ENCODE data around the gene TSC22D3.
A peak's percentile ranks its signal among the peaks of the same experiment; 100 is the strongest.

Gene TSC22D3

GRCh38 chrX:107716118-107716684 lies 59.4 kb downstream of the TSC22D3 start (continued):
- TF ChIP-seq SNAI2 (CRISPR knock-in tag; IDR thresholded peaks at IDR 0.05), result no peak
- TF ChIP-seq ZNF565 (CRISPR knock-in tag; conservative IDR thresholded peaks at IDR 0.05; ENCODE audit: low read depth), result no peak
- TF ChIP-seq TOX (CRISPR knock-in tag; IDR thresholded peaks at IDR 0.05; ENCODE audit: borderline replicate concordance), result no peak

GRCh38 chrX:107715331-107716117 lies 60.1 kb downstream of the TSC22D3 start:
- ATAC-seq, result peak; percentile 10
- TF ChIP-seq ARNTL (CRISPR knock-in tag; IDR thresholded peaks at IDR 0.05; ENCODE audit: borderline replicate concordance, low read depth) (no peak), SNAI2 (CRISPR knock-in tag; IDR thresholded peaks at IDR 0.05) (no peak), PPARA (CRISPR knock-in tag; IDR thresholded peaks at IDR 0.05; ENCODE audit: borderline replicate concordance) (no peak)

GRCh38 chrX:107714206-107714891 lies 61.2 kb downstream of the TSC22D3 start:
- TF ChIP-seq ZC3H10 (CRISPR knock-in tag; IDR thresholded peaks at IDR 0.05) (no peak), ISL1 (CRISPR knock-in tag; IDR thresholded peaks at IDR 0.05) (no peak), ZNF70 (CRISPR knock-in tag; IDR thresholded peaks at IDR 0.05) (no peak), RARB (CRISPR knock-in tag; IDR thresholded peaks at IDR 0.05) (no peak)
- no peak for ATAC-seq

GRCh38 chrX:107713543-107714205 lies 61.9 kb downstream of the TSC22D3 start:
- TF ChIP-seq ZFP3 (CRISPR knock-in tag; IDR thresholded peaks at IDR 0.05), result no peak
- TF ChIP-seq ZNF8 (CRISPR knock-in tag; IDR thresholded peaks at IDR 0.05), result no peak
- TF ChIP-seq PATZ1 (CRISPR knock-in tag; IDR thresholded peaks at IDR 0.05; ENCODE audit: borderline replicate concordance), result no peak
- TF ChIP-seq ZFP30 (CRISPR knock-in tag; IDR thresholded peaks at IDR 0.05), result no peak
- no peak for ATAC-seq

GRCh38 chrX:107713203-107713542 lies 62.4 kb downstream of the TSC22D3 start:
- TF ChIP-seq TCF4 (CRISPR knock-in tag; IDR thresholded peaks at IDR 0.05; ENCODE audit: borderline replicate concordance), result no peak
- no peak for TF ChIP-seq SNAI2 (CRISPR knock-in tag; IDR thresholded peaks at IDR 0.05)
- TF ChIP-seq CREB5 (CRISPR knock-in tag; IDR thresholded peaks at IDR 0.05; ENCODE audit: low read depth), result no peak
- no peak for TF ChIP-seq BACH2 (CRISPR knock-in tag; IDR thresholded peaks at IDR 0.05; ENCODE audit: borderline replicate concordance)
- no peak for TF ChIP-seq PPARA (CRISPR knock-in tag; IDR thresholded peaks at IDR 0.05; ENCODE audit: borderline replicate concordance)
- TF ChIP-seq ZNF70 (CRISPR knock-in tag; IDR thresholded peaks at IDR 0.05), result no peak
- no peak for TF ChIP-seq RARB (CRISPR knock-in tag; IDR thresholded peaks at IDR 0.05)
- TF ChIP-seq OSR1 (CRISPR knock-in tag; IDR thresholded peaks at IDR 0.05), result no peak
- TF ChIP-seq ZNF565 (CRISPR knock-in tag; conservative IDR thresholded peaks at IDR 0.05; ENCODE audit: low read depth), result no peak
- no peak for TF ChIP-seq POU6F1 (CRISPR knock-in tag; IDR thresholded peaks at IDR 0.05; ENCODE audit: borderline replicate concordance, low read depth)
- no peak for TF ChIP-seq ISL1 (CRISPR knock-in tag; IDR thresholded peaks at IDR 0.05)
- no peak for ATAC-seq
